Measurements from ENCODE around the gene UNC13D.
"Not testable (repeated sequence)": the region's sequence is repeated elsewhere in the genome, so short reads cannot be mapped to it uniquely, and the experiment has no call there.

DNA sequence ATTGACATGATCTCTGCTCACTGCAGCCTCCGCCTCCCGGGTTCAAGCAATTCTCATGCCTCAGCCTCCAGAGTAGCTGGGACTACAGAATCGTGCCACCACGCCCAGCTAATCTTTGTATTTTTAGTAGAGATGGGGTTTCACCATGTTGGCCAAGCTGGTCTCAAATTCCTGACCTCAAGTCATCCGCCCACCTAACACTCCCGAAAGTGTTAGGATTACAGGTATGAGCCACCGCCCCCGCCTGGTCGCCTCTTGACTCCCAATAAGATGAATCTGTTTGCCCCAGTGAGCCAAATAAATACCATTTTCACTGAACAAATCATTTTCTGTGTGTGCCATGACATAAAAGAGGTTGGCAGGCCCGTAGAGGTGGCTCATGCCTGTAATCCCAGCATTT is 15.2 kb upstream of the UNC13D start:
- not testable (repeated sequence) for TF ChIP-seq SUZ12 (IDR thresholded peaks at IDR 0.05; ENCODE audit: extremely low read depth, insufficient read depth, insufficient read length); ZNF274 (IDR thresholded peaks at IDR 0.05; ENCODE audit: low read depth, low read length)
